Fibroblast of lung (primary cell): ENCODE measurements around the gene DHX57.

Experiments
- EZH2 ChIP-seq: IDR thresholded peaks from 2 replicates; pipeline ENCODE4 v1.5.1; 2012; ENCODE audit warnings: low read length, control low read depth, mild to moderate bottlenecking; ENCODE audit errors: missing control alignments
- TF ChIP-seq, protein P1 (sequence below), 2 donors: IDR thresholded peaks in 1 of 2; conservative IDR thresholded peaks in 1 of 2; 1 replicate in 1 of 2; 2 replicates in 1 of 2; pipeline ENCODE4 v1.5.1; 2011 to 2012; ENCODE audit warnings: low read length in 2 of 2, control low read depth in 1 of 2, inconsistent platforms in 1 of 2, low read depth in 1 of 2, mild to moderate bottlenecking in 1 of 2

- TF ChIP-seq, protein P1, sequence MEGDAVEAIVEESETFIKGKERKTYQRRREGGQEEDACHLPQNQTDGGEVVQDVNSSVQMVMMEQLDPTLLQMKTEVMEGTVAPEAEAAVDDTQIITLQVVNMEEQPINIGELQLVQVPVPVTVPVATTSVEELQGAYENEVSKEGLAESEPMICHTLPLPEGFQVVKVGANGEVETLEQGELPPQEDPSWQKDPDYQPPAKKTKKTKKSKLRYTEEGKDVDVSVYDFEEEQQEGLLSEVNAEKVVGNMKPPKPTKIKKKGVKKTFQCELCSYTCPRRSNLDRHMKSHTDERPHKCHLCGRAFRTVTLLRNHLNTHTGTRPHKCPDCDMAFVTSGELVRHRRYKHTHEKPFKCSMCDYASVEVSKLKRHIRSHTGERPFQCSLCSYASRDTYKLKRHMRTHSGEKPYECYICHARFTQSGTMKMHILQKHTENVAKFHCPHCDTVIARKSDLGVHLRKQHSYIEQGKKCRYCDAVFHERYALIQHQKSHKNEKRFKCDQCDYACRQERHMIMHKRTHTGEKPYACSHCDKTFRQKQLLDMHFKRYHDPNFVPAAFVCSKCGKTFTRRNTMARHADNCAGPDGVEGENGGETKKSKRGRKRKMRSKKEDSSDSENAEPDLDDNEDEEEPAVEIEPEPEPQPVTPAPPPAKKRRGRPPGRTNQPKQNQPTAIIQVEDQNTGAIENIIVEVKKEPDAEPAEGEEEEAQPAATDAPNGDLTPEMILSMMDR (conservative IDR thresholded peaks at IDR 0.05 in 1 of 2, IDR thresholded peaks at IDR 0.05 in 1 of 2; ENCODE audit: low read depth in 1 of 2, low read length in 2 of 2): no peak
- TF ChIP-seq EZH2: no peak
These were observed 673 bp upstream of the DHX57 start for GRCh38 chr2:38876407-38876806.
